Trophoblast cell (in vitro differentiated cells and primary cell): ENCODE measurements around the gene GNA15.

Source experiments
- DNase-seq, 2 donors: peaks; one replicate each; pipeline ENCODE4 v3.0.0-alpha.2; 2016
- H2AFZ ChIP-seq: 2 replicates; pipeline ENCODE4 v1.6.1; 2013; ENCODE audit warnings: low read length, moderate library complexity, mild to moderate bottlenecking; ENCODE audit not compliant: insufficient read depth, poor library complexity
- H2AK5ac ChIP-seq: 2 replicates; pipeline ENCODE4 v1.6.1; 2013; ENCODE audit warnings: mild to moderate bottlenecking, low read length
- H2BK120ac ChIP-seq: 2 replicates; pipeline ENCODE4 v1.6.1; 2013; ENCODE audit warnings: low read length, mild to moderate bottlenecking, moderate library complexity; ENCODE audit not compliant: insufficient read depth, poor library complexity
- H2BK12ac ChIP-seq: 2 replicates; pipeline ENCODE4 v1.6.1; 2013; ENCODE audit warnings: mild to moderate bottlenecking, low read length, moderate library complexity
- H2BK5ac ChIP-seq: 2 replicates; pipeline ENCODE4 v1.6.1; 2013; ENCODE audit warnings: low read length, low read depth, moderate library complexity, mild to moderate bottlenecking; ENCODE audit not compliant: poor library complexity
- H3K14ac ChIP-seq: 2 replicates; pipeline ENCODE4 v1.6.1; 2013; ENCODE audit warnings: mild to moderate bottlenecking, low read length
- H3K18ac ChIP-seq: 2 replicates; pipeline ENCODE4 v1.6.1; 2013; ENCODE audit warnings: mild to moderate bottlenecking, low read length
- H3K23ac ChIP-seq: 2 replicates; pipeline ENCODE4 v1.6.1; 2013; ENCODE audit warnings: low read length
- H3K27ac ChIP-seq: 2 replicates; pipeline ENCODE4 v1.5.1; 2013; ENCODE audit warnings: low read depth, mild to moderate bottlenecking, inconsistent platforms, low read length, moderate library complexity
- H3K27me3 ChIP-seq: 2 replicates; pipeline ENCODE4 v1.6.1; 2013; ENCODE audit warnings: inconsistent platforms, mild to moderate bottlenecking, low read length, moderate library complexity; ENCODE audit not compliant: insufficient read depth
- H3K36me3 ChIP-seq, 2 experiments: 1 replicate in 1 of 2; 2 replicates in 1 of 2; pipeline ENCODE4 v1.6.1; 2013; ENCODE audit warnings: low read length in 2 of 2, mild to moderate bottlenecking in 2 of 2, moderate library complexity in 1 of 2; ENCODE audit not compliant: insufficient read depth in 2 of 2, control insufficient read depth in 1 of 2
- H3K4ac ChIP-seq: 2 replicates; pipeline ENCODE4 v1.6.1; 2013; ENCODE audit warnings: low read depth, mild to moderate bottlenecking, low read length, moderate library complexity
- H3K4me1 ChIP-seq, 2 experiments: 1 replicate in 1 of 2; 2 replicates in 1 of 2; pipeline ENCODE4 v1.6.1; 2013; ENCODE audit warnings: low read length in 2 of 2, mild to moderate bottlenecking in 2 of 2, moderate library complexity in 1 of 2; ENCODE audit not compliant: insufficient read depth in 2 of 2, control insufficient read depth in 1 of 2
- H3K4me2 ChIP-seq: 2 replicates; pipeline ENCODE4 v1.6.1; 2013; ENCODE audit warnings: inconsistent platforms, mild to moderate bottlenecking, low read length, moderate library complexity
- H3K4me3 ChIP-seq: 2 replicates; pipeline ENCODE4 v1.5.1; 2013; ENCODE audit warnings: mild to moderate bottlenecking, low read depth, low read length, inconsistent platforms
- H3K79me1 ChIP-seq: one replicate; pipeline ENCODE4 v1.6.1; 2013; ENCODE audit warnings: low read length
- H3K79me2 ChIP-seq: 2 replicates; pipeline ENCODE4 v1.6.1; 2013; ENCODE audit warnings: low read length, mild to moderate bottlenecking; ENCODE audit not compliant: control insufficient read depth, insufficient read depth, poor library complexity
- H3K9ac ChIP-seq: 2 replicates; pipeline ENCODE4 v1.6.1; 2013; ENCODE audit warnings: mild to moderate bottlenecking, low read length
- H3K9me3 ChIP-seq: 2 replicates; pipeline ENCODE4 v1.6.1; 2013; ENCODE audit warnings: low read depth, mild to moderate bottlenecking, control low read depth, inconsistent platforms, low read length; ENCODE audit not compliant: insufficient read depth
- H4K12ac ChIP-seq: 2 replicates; pipeline ENCODE4 v1.6.1; 2013; ENCODE audit warnings: low read depth, mild to moderate bottlenecking, low read length, moderate library complexity
- H4K8ac ChIP-seq: 2 replicates; pipeline ENCODE4 v1.6.1; 2013; ENCODE audit warnings: low read depth, mild to moderate bottlenecking, low read length, moderate library complexity
- H4K91ac ChIP-seq: one replicate; pipeline ENCODE4 v1.6.1; 2013; ENCODE audit warnings: low read depth, mild to moderate bottlenecking, low read length, moderate library complexity
- WGBS: extraction: QIAGEN DNeasy Blood & Tissue Kit; methylation state at CpG from one replicate; pipeline ENCODE4 v1.1.7; 2013; ENCODE audit warnings: missing lambda C conversion rate; ENCODE audit not compliant: insufficient read length, insufficient coverage; ENCODE audit errors: extremely low coverage; 5-methylcytosine and 5-hydroxymethylcytosine counted together

GNA15 gene

DNA sequence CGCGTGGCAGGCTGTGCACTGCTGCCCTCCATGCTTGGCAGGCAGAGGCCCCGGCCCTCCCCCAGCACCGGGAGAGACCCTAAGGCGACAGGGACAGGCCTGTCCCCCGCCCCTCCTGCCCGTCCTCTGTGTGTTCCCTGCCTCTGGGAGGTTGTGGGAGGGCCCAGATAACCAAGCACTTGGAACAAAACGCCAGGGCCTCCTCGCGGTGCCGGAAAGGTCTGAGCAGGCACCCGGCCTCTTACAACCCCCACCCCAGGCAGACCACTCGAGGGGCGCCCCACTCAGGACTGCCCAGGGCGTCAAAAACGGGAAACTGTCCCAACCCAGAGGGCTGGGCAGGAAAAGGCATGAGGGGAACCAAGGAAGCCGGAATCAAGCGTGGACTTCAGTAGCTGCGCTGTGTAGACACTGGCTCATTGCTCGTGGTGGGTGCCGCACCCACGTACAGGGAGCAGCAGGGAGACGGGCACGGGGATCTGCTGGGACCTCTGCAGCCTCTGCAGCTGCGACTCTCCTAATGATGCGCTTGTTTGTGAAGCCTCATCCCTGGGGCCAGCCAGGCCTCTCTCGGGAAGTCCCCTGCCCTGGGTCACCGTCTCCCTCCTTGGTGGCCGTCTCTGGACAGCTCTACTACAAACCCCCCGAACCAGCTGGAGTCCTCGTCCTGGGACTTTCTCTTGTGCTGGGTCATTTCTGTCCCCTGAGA is 21.7 kb upstream of the GNA15 start:
- peaks cover 46 to 49% of the 10 kb centered on the region in 2 experiments for H3K36me3 ChIP-seq
- no peak overlapping the region for H2AK5ac ChIP-seq
- H3K27me3 ChIP-seq: no peaks in the 10 kb centered on the region
- no peak overlapping the region for H3K14ac ChIP-seq
- no peak for DNase-seq
- no peak overlapping the region for H3K4me3 ChIP-seq
- no peak overlapping the region for H3K4me2 ChIP-seq
- no peak overlapping the region for H3K18ac ChIP-seq
- H3K9ac ChIP-seq: no peak overlapping the region
- no peak overlapping the region for H2BK12ac ChIP-seq
- H2BK5ac ChIP-seq: no peak overlapping the region
- H4K91ac ChIP-seq: no peak overlapping the region
- H3K9me3 ChIP-seq: no peaks in the 10 kb centered on the region
- no peak overlapping the region for H3K27ac ChIP-seq
- no peak overlapping the region for H2BK120ac ChIP-seq
- no peak overlapping the region for H3K4ac ChIP-seq
- peaks cover 3 to 8% of the 10 kb centered on the region in 2 experiments for H3K4me1 ChIP-seq
- H4K8ac ChIP-seq: no peak overlapping the region
- H4K12ac ChIP-seq: no peak overlapping the region
- no peak overlapping the region for H3K23ac ChIP-seq
- no peaks in the 10 kb centered on the region for H3K79me2 ChIP-seq
- H2AFZ ChIP-seq: no peak overlapping the region
- H3K79me1 ChIP-seq: no peaks in the 10 kb centered on the region
- no CpG with 5 or more reads among the region's 31 CpGs for whole genome bisulfite sequencing

DNA sequence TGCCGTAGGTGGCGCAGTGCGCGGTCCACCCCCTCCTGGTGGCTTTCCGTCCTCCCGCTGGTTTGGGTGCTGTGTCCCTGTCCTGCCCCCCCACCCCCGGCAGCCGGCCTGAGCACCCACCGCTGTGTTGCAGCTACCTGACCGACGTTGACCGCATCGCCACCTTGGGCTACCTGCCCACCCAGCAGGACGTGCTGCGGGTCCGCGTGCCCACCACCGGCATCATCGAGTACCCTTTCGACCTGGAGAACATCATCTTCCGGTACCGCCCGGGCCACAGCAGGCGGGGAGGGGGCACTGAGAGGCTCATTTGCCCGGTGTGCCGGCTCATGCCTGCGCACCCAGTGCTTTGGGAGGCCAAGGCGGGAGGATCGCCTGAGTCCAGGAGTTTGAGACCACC is 21.0 kb upstream of the GNA15 start:
- H3K9ac ChIP-seq: no peak overlapping the region
- no peak overlapping the region for H3K14ac ChIP-seq
- no peak overlapping the region for H3K18ac ChIP-seq
- H3K4ac ChIP-seq: no peak overlapping the region
- no peak overlapping the region for H2AK5ac ChIP-seq
- H3K79me2 ChIP-seq: no peaks in the 10 kb centered on the region
- H2BK120ac ChIP-seq: no peak overlapping the region
- peaks cover 47 to 49% of the 10 kb centered on the region in 2 experiments for H3K36me3 ChIP-seq
- no peak overlapping the region for H4K12ac ChIP-seq
- no peak overlapping the region for H4K8ac ChIP-seq
- no peak overlapping the region for H4K91ac ChIP-seq
- H3K4me3 ChIP-seq: no peak overlapping the region
- no peaks in the 10 kb centered on the region for H3K9me3 ChIP-seq
- H2BK5ac ChIP-seq: no peak overlapping the region
- no peaks in the 10 kb centered on the region for H3K79me1 ChIP-seq
- WGBS: no CpG with 5 or more reads among the region's 29 CpGs
- H2AFZ ChIP-seq: no peak overlapping the region
- H3K27me3 ChIP-seq: no peaks in the 10 kb centered on the region
- no peak for DNase-seq
- H3K23ac ChIP-seq: no peak overlapping the region
- no peak overlapping the region for H3K4me2 ChIP-seq
- H3K27ac ChIP-seq: no peak overlapping the region
- peaks cover 3 to 8% of the 10 kb centered on the region in 2 experiments for H3K4me1 ChIP-seq
- no peak overlapping the region for H2BK12ac ChIP-seq

DNA sequence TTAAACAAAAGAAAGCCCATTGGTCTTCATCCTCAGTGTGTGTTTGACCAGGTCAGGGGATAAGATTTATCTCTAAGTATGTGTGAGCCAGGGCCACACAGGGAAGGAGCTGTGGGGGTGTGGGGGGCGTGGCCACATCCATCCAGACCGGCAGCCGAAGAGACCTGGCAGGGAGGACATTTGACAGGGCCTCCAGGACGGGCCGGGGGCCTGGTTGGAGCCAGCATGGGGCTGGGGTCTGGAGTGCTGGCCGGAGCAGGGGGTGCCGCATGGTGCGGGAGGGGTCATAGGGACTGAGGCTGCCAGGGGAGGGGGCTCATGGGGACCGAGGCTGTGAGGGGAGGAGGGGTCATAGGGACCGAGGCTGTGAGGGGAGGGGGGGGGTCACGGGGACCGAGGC is 20.4 kb upstream of the GNA15 start:
- H3K27ac ChIP-seq: no peak overlapping the region
- WGBS: no CpG with 5 or more reads among the region's 12 CpGs
- no peak overlapping the region for H2BK12ac ChIP-seq
- no peak overlapping the region for H3K4me2 ChIP-seq
- no peak overlapping the region for H2BK5ac ChIP-seq
- H2AFZ ChIP-seq: no peak overlapping the region
- no peak overlapping the region for H4K91ac ChIP-seq
- no peak overlapping the region for H4K12ac ChIP-seq
- no peak overlapping the region for H3K23ac ChIP-seq
- no peaks in the 10 kb centered on the region for H3K27me3 ChIP-seq
- H3K79me2 ChIP-seq: no peaks in the 10 kb centered on the region
- no peak for DNase-seq
- H3K9me3 ChIP-seq: no peaks in the 10 kb centered on the region
- H3K18ac ChIP-seq: no peak overlapping the region
- no peaks in the 10 kb centered on the region for H3K79me1 ChIP-seq
- no peak overlapping the region for H2BK120ac ChIP-seq
- no peak overlapping the region for H4K8ac ChIP-seq
- no peak overlapping the region for H3K9ac ChIP-seq
- peaks cover 42 to 45% of the 10 kb centered on the region in 2 experiments for H3K36me3 ChIP-seq
- H3K4ac ChIP-seq: no peak overlapping the region
- H3K4me1 ChIP-seq: peaks cover 3 to 8% of the 10 kb centered on the region in 2 experiments
- H3K14ac ChIP-seq: no peak overlapping the region
- no peak overlapping the region for H2AK5ac ChIP-seq
- H3K4me3 ChIP-seq: no peak overlapping the region

DNA sequence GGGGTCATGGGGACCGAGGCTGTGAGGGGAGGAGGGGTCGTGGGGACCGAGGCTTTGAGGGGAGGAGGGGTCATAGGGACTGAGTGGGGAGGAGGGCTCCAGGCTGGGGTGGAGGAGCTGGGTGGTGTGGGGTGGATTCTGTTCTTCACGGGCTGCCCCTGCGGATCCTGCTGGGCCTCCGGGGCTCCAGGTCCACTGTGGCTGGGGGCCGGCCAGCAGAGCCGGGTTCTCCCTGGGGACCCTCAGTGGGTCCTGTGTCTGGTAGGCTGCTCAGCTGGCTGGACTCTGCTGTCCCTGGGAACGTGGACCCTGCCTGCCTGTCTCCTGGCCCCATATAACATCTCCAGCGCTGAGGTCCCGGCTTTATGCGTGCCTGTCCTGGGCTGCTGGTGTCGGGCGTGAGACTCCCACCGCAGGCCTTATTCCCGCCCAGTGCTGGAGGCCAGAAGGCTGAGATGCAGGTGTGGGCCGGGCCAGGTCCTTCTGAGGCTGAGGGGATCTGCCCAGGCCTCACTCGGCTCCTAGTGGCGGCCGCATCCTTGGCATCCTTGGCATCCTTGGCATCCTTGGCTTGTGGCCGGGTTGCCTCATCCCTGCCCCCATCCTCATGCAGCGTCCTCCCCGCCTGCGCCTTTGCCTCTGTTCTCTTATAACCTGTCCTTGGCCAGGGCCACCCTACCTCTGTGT is 19.8 kb upstream of the GNA15 start:
- no peaks in the 10 kb centered on the region for H3K9me3 ChIP-seq

More for the DNA sequence above, 19.8 kb upstream of the GNA15 start:
- H3K4ac ChIP-seq: no peak overlapping the region
- H2BK12ac ChIP-seq: no peak overlapping the region
- no peak overlapping the region for H3K23ac ChIP-seq
- no peaks in the 10 kb centered on the region for H3K79me1 ChIP-seq
- no peak overlapping the region for H3K27ac ChIP-seq
- H4K12ac ChIP-seq: no peak overlapping the region
- peaks cover 3 to 8% of the 10 kb centered on the region in 2 experiments for H3K4me1 ChIP-seq
- H3K4me3 ChIP-seq: no peak overlapping the region
- H3K14ac ChIP-seq: no peak overlapping the region
- no peak overlapping the region for H2AK5ac ChIP-seq
- H3K9ac ChIP-seq: no peak overlapping the region
- peak; percentile 78 to 82 for DNase-seq
- no peak overlapping the region for H2BK120ac ChIP-seq
- no peak overlapping the region for H2BK5ac ChIP-seq
- H4K91ac ChIP-seq: no peak overlapping the region
- H2AFZ ChIP-seq: no peak overlapping the region
- no peak overlapping the region for H4K8ac ChIP-seq
- no peaks in the 10 kb centered on the region for H3K27me3 ChIP-seq
- H3K4me2 ChIP-seq: no peak overlapping the region
- H3K79me2 ChIP-seq: no peaks in the 10 kb centered on the region
- H3K36me3 ChIP-seq: peaks cover 47 to 48% of the 10 kb centered on the region in 2 experiments
- WGBS: no CpG with 5 or more reads among the region's 24 CpGs
- H3K18ac ChIP-seq: no peak overlapping the region
